Parathyroid adenoma (tissue), 2 donors: Measurements from ENCODE around the gene CFAP45.
A peak's percentile ranks its signal among the peaks of the same experiment; 100 is the strongest.

ENCODE experiments used
- H2AFZ ChIP-seq: fragments of 300-600 bp; sonication (generic); one replicate; pipeline ENCODE4 v1.7.0; 2017; ENCODE audit warnings: antibody characterized with exemption, mild to moderate bottlenecking
- H3K27ac ChIP-seq: fragments of 300-600 bp; sonication (generic); one replicate; pipeline ENCODE4 v1.7.0; 2017
- H3K27me3 ChIP-seq: fragments of 300-600 bp; sonication (generic); one replicate; pipeline ENCODE4 v1.7.0; 2017; ENCODE audit warnings: low read length; ENCODE audit not compliant: control insufficient read depth, insufficient read depth
- H3K36me3 ChIP-seq: fragments of 300-600 bp; sonication (generic); one replicate; pipeline ENCODE4 v1.7.0; 2017; ENCODE audit warnings: low read length; ENCODE audit not compliant: control insufficient read depth, insufficient read depth
- H3K4me1 ChIP-seq: fragments of 300-600 bp; sonication (generic); one replicate; pipeline ENCODE4 v1.7.0; 2017; ENCODE audit warnings: control low read depth
- H3K4me2 ChIP-seq: fragments of 300-600 bp; sonication (generic); one replicate; pipeline ENCODE4 v1.7.0; 2017; ENCODE audit warnings: low read length
- H3K4me3 ChIP-seq: fragments of 300-600 bp; sonication (generic); one replicate; pipeline ENCODE4 v1.7.0; 2017; ENCODE audit warnings: low read depth, low read length
- H3K79me2 ChIP-seq: fragments of 300-600 bp; sonication (generic); one replicate; pipeline ENCODE4 v1.7.0; 2017; ENCODE audit warnings: control low read depth
- H3K9ac ChIP-seq: fragments of 300-600 bp; sonication (generic); one replicate; pipeline ENCODE4 v1.7.0; 2017; ENCODE audit warnings: mild to moderate bottlenecking
- H3K9me3 ChIP-seq: fragments of 300-600 bp; sonication (generic); one replicate; pipeline ENCODE4 v1.7.0; 2017; ENCODE audit warnings: low read length; ENCODE audit not compliant: control insufficient read depth
- TF ChIP-seq, protein P1 (sequence below): fragments of 300-600 bp; sonication (generic); IDR thresholded peaks from one replicate; pipeline ENCODE4 v1.7.0; 2017; ENCODE audit warnings: antibody characterized with exemption, mild to moderate bottlenecking
- donor health status: primary hyperparathyroidism.

Gene CFAP45

DNA sequence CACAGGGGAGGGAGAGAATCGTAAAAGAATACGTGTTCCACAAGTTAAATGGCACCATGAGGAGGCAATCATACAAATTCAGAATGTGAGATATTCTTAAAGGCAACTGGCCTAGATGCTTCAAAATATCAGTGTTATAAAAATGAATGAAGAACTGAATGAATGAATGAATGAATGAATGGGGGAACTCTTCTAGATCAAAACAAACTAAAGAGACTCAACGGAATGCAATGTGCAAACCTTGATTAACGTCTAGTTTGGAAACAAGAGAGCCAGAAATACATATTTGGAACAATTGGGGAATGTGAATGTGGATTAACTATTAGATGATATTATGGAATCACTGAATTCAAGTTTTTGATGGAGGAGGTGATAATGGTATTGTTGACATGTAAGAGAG lies 16.8 kb downstream of the CFAP45 start:
- H2AFZ ChIP-seq: no peak overlapping the region
- TF ChIP-seq, protein P1, sequence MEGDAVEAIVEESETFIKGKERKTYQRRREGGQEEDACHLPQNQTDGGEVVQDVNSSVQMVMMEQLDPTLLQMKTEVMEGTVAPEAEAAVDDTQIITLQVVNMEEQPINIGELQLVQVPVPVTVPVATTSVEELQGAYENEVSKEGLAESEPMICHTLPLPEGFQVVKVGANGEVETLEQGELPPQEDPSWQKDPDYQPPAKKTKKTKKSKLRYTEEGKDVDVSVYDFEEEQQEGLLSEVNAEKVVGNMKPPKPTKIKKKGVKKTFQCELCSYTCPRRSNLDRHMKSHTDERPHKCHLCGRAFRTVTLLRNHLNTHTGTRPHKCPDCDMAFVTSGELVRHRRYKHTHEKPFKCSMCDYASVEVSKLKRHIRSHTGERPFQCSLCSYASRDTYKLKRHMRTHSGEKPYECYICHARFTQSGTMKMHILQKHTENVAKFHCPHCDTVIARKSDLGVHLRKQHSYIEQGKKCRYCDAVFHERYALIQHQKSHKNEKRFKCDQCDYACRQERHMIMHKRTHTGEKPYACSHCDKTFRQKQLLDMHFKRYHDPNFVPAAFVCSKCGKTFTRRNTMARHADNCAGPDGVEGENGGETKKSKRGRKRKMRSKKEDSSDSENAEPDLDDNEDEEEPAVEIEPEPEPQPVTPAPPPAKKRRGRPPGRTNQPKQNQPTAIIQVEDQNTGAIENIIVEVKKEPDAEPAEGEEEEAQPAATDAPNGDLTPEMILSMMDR: no peak
- no peaks in the 10 kb centered on the region for H3K9me3 ChIP-seq

DNA sequence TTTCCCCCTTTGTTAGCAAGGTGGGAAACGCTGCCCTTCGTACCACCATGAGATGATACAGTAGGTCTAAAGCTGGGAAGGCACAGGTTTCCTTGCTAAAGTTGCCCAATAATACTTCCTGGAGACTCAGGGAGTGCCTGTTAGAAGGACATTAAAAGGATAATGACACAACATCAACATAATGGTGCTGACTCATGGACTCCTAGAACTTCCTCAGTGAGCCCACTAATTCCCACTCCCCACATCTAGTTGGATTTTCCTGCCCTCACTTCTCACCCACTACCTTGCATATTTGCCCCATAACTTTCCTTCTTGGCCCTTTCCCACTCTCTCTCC lies 17.5 kb downstream of the CFAP45 start:
- H3K79me2 ChIP-seq: no peaks in the 10 kb centered on the region
- TF ChIP-seq, protein P1: no peak
- H3K36me3 ChIP-seq: no peaks in the 10 kb centered on the region
- H2AFZ ChIP-seq: no peak overlapping the region
- H3K4me1 ChIP-seq: peaks cover 7% of the 10 kb centered on the region
- H3K27me3 ChIP-seq: no peaks in the 10 kb centered on the region
- H3K4me2 ChIP-seq: no peak overlapping the region
- no peak overlapping the region for H3K9ac ChIP-seq
- H3K4me3 ChIP-seq: no peak overlapping the region
- H3K27ac ChIP-seq: no peak overlapping the region
- no peaks in the 10 kb centered on the region for H3K9me3 ChIP-seq

More for the DNA sequence above, 16.8 kb downstream of the CFAP45 start:
- Histone ChIP-seq H3K36me3 (no peaks in the 10 kb centered on the region), H3K9ac (no peak overlapping the region), H3K4me1 (peaks cover 7% of the 10 kb centered on the region), H3K27ac (no peak overlapping the region), H3K4me3 (no peak overlapping the region), H3K79me2 (no peaks in the 10 kb centered on the region), H3K4me2 (no peak overlapping the region), H3K27me3 (no peaks in the 10 kb centered on the region)

DNA sequence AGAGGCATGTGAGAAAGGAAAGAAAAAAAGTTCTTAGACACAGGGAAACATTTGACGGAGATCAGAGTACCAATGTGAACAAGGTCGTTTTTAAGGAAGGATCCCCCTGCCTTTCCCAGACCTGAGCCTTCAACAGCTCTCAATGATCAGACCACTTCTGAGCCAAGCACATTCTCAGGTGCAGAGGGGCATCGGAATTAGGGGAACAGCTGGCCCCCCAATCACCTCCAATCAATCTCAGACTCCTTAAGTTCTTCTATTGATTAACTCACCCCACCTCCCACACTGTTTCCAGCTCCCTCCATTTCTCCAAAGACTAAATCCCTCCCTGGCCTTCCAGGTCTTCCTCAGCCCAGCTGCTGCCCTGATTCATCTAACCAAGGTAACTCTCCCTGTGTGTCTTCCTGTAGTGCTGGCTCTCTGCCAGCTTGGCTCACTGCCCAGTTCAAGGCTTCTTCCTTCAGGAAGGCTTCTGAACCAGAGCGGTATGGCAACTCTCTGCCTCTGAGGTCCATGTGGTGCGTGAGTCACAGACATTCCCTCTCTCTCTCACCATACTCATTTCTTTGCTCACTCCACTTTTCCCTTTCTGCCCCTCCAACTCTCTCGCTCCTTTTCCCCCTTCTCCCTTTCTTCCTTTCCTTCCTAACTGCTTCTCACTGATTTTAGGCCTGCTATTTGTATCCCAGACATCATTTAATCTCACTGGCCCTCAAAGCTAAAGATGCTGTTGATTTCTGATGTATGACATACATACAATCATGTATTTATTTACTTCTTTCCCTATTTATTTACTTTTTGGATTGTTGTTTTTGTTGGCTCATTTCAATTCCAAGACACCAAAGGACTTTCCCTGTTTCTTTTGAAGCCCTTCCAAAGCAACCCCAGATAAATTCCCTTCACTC lies 18.1 kb downstream of the CFAP45 start:
- Histone ChIP-seq H3K4me2 (no peak overlapping the region), H3K27ac (no peak overlapping the region), H3K27me3 (no peaks in the 10 kb centered on the region), H3K4me1 (peaks cover 7% of the 10 kb centered on the region), H3K4me3 (no peak overlapping the region), H3K9me3 (no peaks in the 10 kb centered on the region), H2AFZ (peak overlapping the region; percentile 1), H3K79me2 (no peaks in the 10 kb centered on the region), H3K36me3 (no peaks in the 10 kb centered on the region), H3K9ac (no peak overlapping the region)
- TF ChIP-seq, protein P1: no peak

DNA sequence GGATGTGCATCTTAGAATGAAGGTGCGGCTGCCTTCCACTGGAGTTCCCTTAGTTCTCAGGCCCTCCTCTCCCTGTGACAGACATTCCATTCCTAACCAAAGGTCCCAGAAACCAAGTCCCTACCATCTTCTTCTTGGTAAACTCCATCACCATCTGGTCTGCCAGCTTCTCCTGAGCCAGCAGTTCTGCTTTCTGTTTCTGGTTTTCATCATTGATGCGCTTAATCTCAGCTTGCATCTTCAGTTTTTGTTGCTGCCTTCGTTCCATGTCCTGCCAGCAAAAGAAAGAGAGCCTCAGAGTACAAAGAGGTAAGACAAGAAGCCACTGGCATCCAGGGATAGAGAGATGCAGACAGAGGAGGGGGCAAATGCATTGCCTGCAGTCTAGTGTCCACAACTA lies 19.5 kb downstream of the CFAP45 start:
- H3K9ac ChIP-seq: no peak overlapping the region
- peaks cover 7% of the 10 kb centered on the region for H3K4me1 ChIP-seq
- no peak overlapping the region for H3K4me2 ChIP-seq
- H3K79me2 ChIP-seq: no peaks in the 10 kb centered on the region
- H2AFZ ChIP-seq: no peak overlapping the region
- H3K4me3 ChIP-seq: no peak overlapping the region
- no peaks in the 10 kb centered on the region for H3K27me3 ChIP-seq
- H3K36me3 ChIP-seq: no peaks in the 10 kb centered on the region
- TF ChIP-seq, protein P1: no peak
- H3K27ac ChIP-seq: no peak overlapping the region
- no peaks in the 10 kb centered on the region for H3K9me3 ChIP-seq

DNA sequence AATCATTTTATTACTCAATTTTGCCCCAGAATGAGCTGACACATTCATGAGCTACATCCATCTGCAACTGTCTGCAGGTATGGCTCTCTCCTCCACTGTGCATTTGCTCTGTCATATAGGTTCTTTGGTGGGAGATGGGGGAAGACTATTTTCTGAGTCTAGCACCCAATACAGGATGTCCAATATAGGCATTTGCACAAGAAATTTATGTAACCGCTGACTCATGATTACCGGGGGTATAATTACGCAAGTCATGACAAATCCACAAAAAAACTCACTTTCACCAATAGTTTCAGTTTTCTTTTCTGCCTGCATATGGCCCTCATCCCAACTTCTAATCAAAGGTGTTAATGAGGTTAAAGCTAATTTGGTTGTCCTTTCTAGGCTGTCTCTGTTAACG lies 20.0 kb downstream of the CFAP45 start:
- H3K27ac ChIP-seq: no peak overlapping the region
- H3K4me3 ChIP-seq: no peak overlapping the region
- no peaks in the 10 kb centered on the region for H3K27me3 ChIP-seq
- peaks cover 7% of the 10 kb centered on the region for H3K4me1 ChIP-seq
- no peak overlapping the region for H3K9ac ChIP-seq
- no peaks in the 10 kb centered on the region for H3K9me3 ChIP-seq
- TF ChIP-seq, protein P1: no peak
- H3K79me2 ChIP-seq: no peaks in the 10 kb centered on the region
- no peak overlapping the region for H3K4me2 ChIP-seq
- no peak overlapping the region for H2AFZ ChIP-seq
- no peaks in the 10 kb centered on the region for H3K36me3 ChIP-seq
